Activated naive CD8-positive, alpha-beta T cell treated with anti-CD3 and anti-CD28 coated beads, Interleukin-2, amount 10 ng/mL, durations not matched to agents 7 days and 5 days (primary cell): ENCODE results near the gene CWC27. TPM values are rescaled to one million over a fixed set of nuclear protein-coding genes. Genes with fewer than 3 reads are reported as not detected.
"Not testable (repeated sequence)": the region's sequence is repeated elsewhere in the genome, so short reads cannot be mapped to it uniquely, and the experiment has no call there.

Experiments used
- ATAC-seq: fragments of 150-1000 bp; cut with Tn5 transposase; one replicate; pipeline ENCODE4 v1.10.0; 2021; ENCODE audit warnings: low read depth, moderate library complexity
- POLR2A ChIA-PET: fragments of 350-600 bp; sonication (Branson Sonifier 250); formaldehyde crosslinking; loops from one replicate; lab custom pipeline; 2021; ENCODE audit warnings: antibody characterized with exemption; lab: Charles Lee
- DNase-seq: peaks from one replicate; pipeline ENCODE4 v3.0.0; 2021
- H3K27ac Mint-ChIP-seq: one replicate; pipeline ENCODE4 v1.8.0; 2022; ENCODE audit warnings: mild to moderate bottlenecking, mixed read lengths
- H3K27me3 Mint-ChIP-seq: one replicate; pipeline ENCODE4 v1.8.0; 2022; ENCODE audit warnings: mild to moderate bottlenecking, moderate library complexity, mixed read lengths
- H3K36me3 Mint-ChIP-seq: one replicate; pipeline ENCODE4 v1.8.0; 2021; ENCODE audit warnings: mild to moderate bottlenecking, mixed read lengths
- H3K4me1 Mint-ChIP-seq: one replicate; pipeline ENCODE4 v1.8.0; 2021; ENCODE audit warnings: mixed read lengths
- H3K4me3 Mint-ChIP-seq: one replicate; pipeline ENCODE4 v1.8.0; 2022; ENCODE audit warnings: mild to moderate bottlenecking, moderate library complexity, mixed read lengths
- H3K9me3 Mint-ChIP-seq: one replicate; pipeline ENCODE4 v1.8.0; 2021; ENCODE audit warnings: mixed read lengths
- total RNA-seq, 2 experiments: library from RNA; stranded (reverse); gene quantifications; one replicate each; pipeline ENCODE4 v1.2.3, GENCODE V29; 2021

The CWC27 gene
- total RNA-seq, 2 experiments from 2014 or later = 20.3 to 23.0 TPM

DNA sequence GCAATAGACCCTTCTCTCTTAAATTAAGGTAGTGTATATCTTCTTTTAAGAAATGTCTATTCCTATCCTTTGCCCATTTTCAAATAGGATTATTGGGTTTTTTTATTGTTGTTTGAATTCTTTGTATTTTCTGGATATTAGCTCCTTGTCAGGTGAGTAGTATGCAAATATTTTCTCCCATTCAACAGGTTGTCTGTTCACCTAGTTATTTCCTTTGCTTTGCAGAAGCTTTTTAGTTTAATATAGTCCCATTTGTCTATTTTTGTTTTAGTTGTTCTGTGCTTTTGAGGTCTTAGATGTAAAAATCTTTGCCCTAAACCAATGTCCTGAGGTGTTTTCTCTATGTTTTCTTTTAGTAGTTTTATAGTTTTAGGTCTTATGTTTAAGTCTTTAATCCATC is 104.7 kb downstream of the CWC27 start:
- Mint-ChIP-seq H3K27me3 (no peaks in the 10 kb centered on the region), H3K27ac (no peak overlapping the region), H3K4me1 (no peaks in the 10 kb centered on the region), H3K36me3 (peaks cover 7% of the 10 kb centered on the region), H3K9me3 (peaks cover 2% of the 10 kb centered on the region), H3K4me3 (no peak overlapping the region)
- ATAC-seq = no peak
- no peak for DNase-seq
- POLR2A ChIA-PET = no interaction called here

DNA sequence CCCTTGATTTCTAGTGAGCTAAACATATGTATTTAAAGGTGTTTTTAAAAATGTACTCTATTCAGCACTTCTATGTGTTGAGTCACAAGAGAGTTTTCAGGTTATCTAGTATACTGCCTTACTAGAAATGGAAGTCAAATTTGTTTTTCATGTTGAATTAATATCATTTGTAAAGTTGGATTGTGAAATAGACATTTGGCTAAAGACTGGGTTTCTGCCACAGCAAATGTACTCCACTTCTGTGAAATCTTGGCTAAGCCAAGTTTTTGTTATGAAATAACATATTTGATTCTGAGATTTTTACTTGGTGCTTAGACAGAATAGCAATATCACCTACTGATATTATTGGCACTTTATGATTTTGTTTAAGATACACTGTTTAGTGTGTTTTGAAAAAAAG is 106.0 kb downstream of the CWC27 start:
- H3K27ac Mint-ChIP-seq = no peak overlapping the region
- no peak for ATAC-seq
- H3K4me3 Mint-ChIP-seq = no peak overlapping the region
- peaks cover 2% of the 10 kb centered on the region for H3K9me3 Mint-ChIP-seq
- peaks cover 7% of the 10 kb centered on the region for H3K36me3 Mint-ChIP-seq
- POLR2A ChIA-PET = no interaction called here
- no peaks in the 10 kb centered on the region for H3K4me1 Mint-ChIP-seq
- DNase-seq = no peak
- no peaks in the 10 kb centered on the region for H3K27me3 Mint-ChIP-seq

DNA sequence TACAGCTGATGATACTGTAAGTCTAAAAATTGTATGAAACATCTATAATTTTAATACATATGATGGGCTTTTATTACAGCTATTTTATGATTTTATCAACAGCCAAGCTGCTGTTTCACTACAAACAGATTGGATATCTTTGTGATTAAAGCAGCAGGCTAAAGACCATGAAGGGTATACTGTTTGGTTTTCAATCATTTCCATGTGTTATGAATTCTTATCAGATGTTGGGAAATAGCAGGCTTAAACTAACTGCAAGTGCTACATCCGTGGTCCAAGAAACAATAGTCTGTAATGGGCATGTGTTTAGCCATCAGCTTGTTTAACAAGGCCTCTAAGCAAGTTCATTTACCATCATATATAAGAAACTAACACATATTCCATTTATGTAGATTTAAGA is 107.5 kb downstream of the CWC27 start:
- no peak overlapping the region for H3K27ac Mint-ChIP-seq
- peaks cover 7% of the 10 kb centered on the region for H3K36me3 Mint-ChIP-seq
- DNase-seq (no peak), ATAC-seq (no peak)
- POLR2A ChIA-PET = no interaction called here
- no peak overlapping the region for H3K4me3 Mint-ChIP-seq
- peaks cover 2% of the 10 kb centered on the region for H3K9me3 Mint-ChIP-seq
- H3K27me3 Mint-ChIP-seq = no peaks in the 10 kb centered on the region
- H3K4me1 Mint-ChIP-seq = no peaks in the 10 kb centered on the region

DNA sequence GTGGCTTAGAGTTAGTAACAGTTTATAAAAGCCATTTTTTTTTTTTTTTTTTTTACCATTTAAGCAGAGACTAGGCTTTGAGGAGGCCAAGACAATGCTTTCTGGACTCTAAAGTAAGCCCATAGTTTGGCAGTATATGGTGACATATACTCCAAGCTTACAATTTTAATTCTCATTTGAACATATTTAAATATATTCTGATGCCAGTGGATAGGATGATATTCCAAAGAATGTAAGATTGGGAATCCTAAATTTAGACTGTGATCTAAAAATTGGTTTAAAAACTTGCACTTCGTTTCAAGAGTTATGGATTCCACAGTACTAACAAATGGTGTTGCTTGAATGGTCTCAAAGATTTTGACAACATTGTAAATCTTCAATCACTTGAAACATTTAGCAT is 112.1 kb downstream of the CWC27 start:
- Mint-ChIP-seq H3K36me3 (peaks cover 7% of the 10 kb centered on the region), H3K9me3 (peaks cover 2% of the 10 kb centered on the region), H3K27me3 (no peaks in the 10 kb centered on the region), H3K4me1 (no peaks in the 10 kb centered on the region), H3K4me3 (no peak overlapping the region), H3K27ac (no peak overlapping the region)
- ATAC-seq = no peak
- no peak for DNase-seq
- POLR2A ChIA-PET = no interaction called here

DNA sequence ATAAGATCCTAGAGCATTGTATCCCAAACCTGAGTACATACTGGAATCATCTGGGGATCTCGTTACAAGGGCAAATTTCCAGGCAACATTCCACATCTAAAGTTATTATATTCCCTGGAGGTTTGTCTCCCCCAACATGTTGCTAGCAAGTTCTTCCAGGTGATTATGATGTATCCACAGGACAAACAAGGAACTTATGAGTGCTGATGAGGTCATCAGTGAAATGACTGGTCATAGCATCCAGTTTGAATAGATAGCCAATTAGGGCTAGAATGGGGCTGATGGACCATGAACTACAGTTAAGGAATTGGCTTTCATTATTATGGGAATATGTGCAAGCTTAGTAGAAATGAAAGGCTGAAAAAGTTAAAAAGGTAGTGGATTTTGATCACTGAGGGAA is 115.2 kb downstream of the CWC27 start:
- H3K4me3 Mint-ChIP-seq = no peak overlapping the region
- POLR2A ChIA-PET = no interaction called here
- no peaks in the 10 kb centered on the region for H3K27me3 Mint-ChIP-seq
- H3K27ac Mint-ChIP-seq = no peak overlapping the region
- peaks cover 4% of the 10 kb centered on the region for H3K36me3 Mint-ChIP-seq
- ATAC-seq = no peak
- DNase-seq = no peak
- no peaks in the 10 kb centered on the region for H3K4me1 Mint-ChIP-seq
- H3K9me3 Mint-ChIP-seq = no peaks in the 10 kb centered on the region

DNA sequence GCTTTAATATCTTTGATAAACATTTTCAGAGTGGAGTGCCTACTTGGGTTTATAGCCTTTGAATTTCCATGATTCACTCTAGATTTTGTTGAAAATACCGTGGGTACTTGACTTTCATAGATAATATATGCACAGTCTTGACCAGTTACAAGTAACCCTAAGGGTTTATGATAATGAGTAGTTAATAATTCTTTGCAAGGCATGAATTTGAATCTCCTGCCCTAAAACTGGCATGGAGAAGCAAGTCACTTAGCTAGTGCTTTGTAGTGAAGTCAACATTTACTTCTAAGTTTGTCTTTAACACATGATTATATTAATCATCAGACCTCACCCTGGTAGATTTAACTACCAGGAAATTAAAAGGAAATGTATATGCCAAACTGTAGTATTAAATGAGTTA is 115.8 kb downstream of the CWC27 start:
- Mint-ChIP-seq H3K4me1 (no peaks in the 10 kb centered on the region), H3K9me3 (no peaks in the 10 kb centered on the region), H3K27me3 (no peaks in the 10 kb centered on the region), H3K36me3 (peaks cover 4% of the 10 kb centered on the region), H3K4me3 (no peak overlapping the region), H3K27ac (no peak overlapping the region)
- DNase-seq = no peak
- POLR2A ChIA-PET = no interaction called here
- no peak for ATAC-seq

DNA sequence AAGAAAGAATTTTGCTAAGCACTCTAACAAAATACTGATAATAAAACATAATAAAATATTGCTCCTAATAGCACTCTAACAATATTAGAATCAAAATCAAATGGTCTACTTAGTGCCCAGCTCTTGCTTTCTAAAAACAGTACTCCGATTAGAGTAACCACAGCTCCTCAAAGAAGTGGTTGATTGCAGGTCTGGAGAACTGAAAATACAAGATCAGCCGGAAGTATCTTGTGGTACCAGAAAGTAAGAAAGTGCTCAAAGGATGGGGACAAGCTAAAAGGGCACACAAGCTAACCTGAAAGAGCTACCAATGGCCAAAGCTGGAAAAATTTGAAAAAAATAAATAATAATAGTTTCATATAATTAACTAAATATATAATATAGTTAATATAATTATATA is 119.2 kb downstream of the CWC27 start:
- POLR2A ChIA-PET = no interaction called here
- Mint-ChIP-seq H3K4me1 (no peaks in the 10 kb centered on the region), H3K9me3 (no peaks in the 10 kb centered on the region), H3K27me3 (no peaks in the 10 kb centered on the region), H3K27ac (no peak overlapping the region), H3K4me3 (no peak overlapping the region), H3K36me3 (peaks cover 3% of the 10 kb centered on the region)
- no peak for ATAC-seq
- no peak for DNase-seq

DNA sequence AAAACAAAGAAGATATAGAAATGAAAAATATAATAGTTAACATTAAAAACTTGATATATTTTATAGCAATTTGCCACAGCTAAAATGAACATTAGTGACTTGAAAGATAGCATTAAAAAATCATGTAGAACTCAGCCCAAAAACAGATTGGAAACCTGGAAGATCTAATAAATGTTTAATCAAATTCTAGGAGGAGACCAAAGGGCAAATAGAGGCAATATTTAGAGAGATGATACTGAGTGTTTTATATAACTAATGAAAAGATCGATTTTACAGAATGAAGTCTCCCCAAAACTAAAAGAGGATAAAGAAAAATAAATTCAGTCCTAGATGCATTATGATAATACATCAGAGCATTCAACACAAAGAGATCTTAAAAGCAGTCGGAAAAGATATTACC is 127.0 kb downstream of the CWC27 start:
- no peaks in the 10 kb centered on the region for H3K27me3 Mint-ChIP-seq
- H3K4me1 Mint-ChIP-seq = no peaks in the 10 kb centered on the region
- no peak overlapping the region for H3K27ac Mint-ChIP-seq
- no peaks in the 10 kb centered on the region for H3K9me3 Mint-ChIP-seq
- H3K36me3 Mint-ChIP-seq = peaks cover 2% of the 10 kb centered on the region
- POLR2A ChIA-PET = no interaction called here
- no peak overlapping the region for H3K4me3 Mint-ChIP-seq
- no peak for DNase-seq
- ATAC-seq = no peak

DNA sequence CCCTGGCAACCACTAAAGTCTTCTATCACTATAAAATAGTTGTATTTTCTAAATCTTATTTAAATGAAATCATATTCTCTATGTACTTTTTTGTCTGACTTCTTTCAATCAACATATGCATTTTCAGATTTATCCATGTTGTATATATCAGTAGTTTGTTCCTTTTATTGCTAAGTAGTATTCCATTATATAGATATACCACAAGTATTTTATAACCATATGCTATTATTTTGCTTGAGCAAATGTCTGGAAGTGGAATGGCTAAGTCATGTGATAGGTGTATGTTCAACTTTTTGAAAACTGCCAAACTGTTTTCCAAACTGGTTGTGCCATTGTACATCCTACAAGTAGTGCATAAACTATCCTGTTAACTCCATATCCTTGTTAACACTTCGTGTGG is 131.1 kb downstream of the CWC27 start:
- peaks cover 12% of the 10 kb centered on the region for H3K36me3 Mint-ChIP-seq
- no peaks in the 10 kb centered on the region for H3K4me1 Mint-ChIP-seq
- H3K9me3 Mint-ChIP-seq = peaks cover 6% of the 10 kb centered on the region
- H3K4me3 Mint-ChIP-seq = no peak overlapping the region
- DNase-seq = no peak
- POLR2A ChIA-PET = no interaction called here
- no peak overlapping the region for H3K27ac Mint-ChIP-seq
- ATAC-seq = no peak
- H3K27me3 Mint-ChIP-seq = no peaks in the 10 kb centered on the region

DNA sequence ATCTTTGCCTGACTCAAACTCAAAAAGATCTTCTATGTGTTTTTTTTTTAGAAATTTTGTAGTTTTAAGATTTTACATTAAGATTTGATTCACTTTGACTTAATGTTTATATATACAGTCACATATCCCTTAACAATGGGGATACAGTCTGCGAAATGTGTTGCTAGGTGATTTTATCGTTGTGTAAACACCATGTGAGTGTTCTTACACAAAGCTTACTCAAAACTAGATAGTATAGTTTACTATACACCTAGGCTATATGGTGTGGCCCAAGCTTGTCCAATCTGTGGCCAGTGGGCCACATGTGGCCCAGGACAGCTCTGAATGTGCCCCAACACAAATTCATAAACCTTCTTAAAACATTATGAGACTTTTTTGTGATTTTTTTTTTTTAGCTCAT is 131.9 kb downstream of the CWC27 start:
- no peak overlapping the region for H3K4me3 Mint-ChIP-seq
- POLR2A ChIA-PET = no interaction called here
- H3K27me3 Mint-ChIP-seq = no peaks in the 10 kb centered on the region
- no peaks in the 10 kb centered on the region for H3K4me1 Mint-ChIP-seq
- H3K27ac Mint-ChIP-seq = no peak overlapping the region
- peaks cover 9% of the 10 kb centered on the region for H3K36me3 Mint-ChIP-seq
- DNase-seq (no peak), ATAC-seq (no peak)
- H3K9me3 Mint-ChIP-seq = peaks cover 8% of the 10 kb centered on the region

DNA sequence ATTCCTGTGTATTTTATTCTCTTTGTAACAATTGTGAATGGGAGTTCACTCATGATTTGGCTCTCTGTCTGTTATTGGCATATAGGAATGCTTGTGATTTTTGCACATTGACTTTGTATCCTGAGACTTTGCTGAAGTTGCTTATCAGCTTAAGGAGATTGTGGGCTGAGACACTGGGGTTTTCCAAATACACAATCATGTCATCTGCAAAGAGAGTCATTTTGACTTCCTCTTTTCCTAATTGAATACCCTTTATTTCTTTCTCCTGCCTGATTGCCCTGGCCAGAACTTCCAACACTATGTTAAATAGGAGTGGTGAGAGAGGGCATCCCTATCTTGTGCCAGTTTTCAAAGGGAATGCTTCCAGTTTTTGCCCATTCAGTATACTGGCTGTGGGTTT is 138.7 kb downstream of the CWC27 start:
- H3K4me1 Mint-ChIP-seq, ATAC-seq, H3K27ac Mint-ChIP-seq, DNase-seq, H3K27me3 Mint-ChIP-seq, H3K4me3 Mint-ChIP-seq, POLR2A ChIA-PET: not testable (repeated sequence)
- Mint-ChIP-seq H3K36me3 (peaks cover 18% of the 10 kb centered on the region), H3K9me3 (peaks cover 15% of the 10 kb centered on the region)

DNA sequence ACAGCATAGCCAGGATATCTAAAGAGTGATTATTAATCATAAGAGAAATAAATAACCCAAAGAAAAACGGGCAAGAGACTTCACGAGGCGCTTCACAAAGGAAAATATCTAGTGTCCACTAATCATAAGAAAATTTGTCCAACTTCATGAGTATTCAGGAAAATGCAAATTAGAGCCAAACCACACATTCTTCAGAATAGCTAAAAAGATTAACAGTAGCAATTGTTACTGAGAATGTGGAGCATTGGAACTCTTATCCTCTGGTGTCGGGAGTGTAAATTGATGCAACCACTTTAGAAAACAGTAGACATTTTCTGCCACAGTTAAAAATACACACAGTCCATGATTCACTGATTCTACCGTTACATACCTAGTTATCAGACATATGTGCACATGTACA is 145.7 kb downstream of the CWC27 start:
- Mint-ChIP-seq H3K36me3 (peaks cover 11% of the 10 kb centered on the region), H3K27me3 (no peaks in the 10 kb centered on the region), H3K9me3 (peaks cover 2% of the 10 kb centered on the region), H3K4me3 (no peak overlapping the region), H3K4me1 (peaks cover 4% of the 10 kb centered on the region), H3K27ac (no peak overlapping the region)
- ATAC-seq (no peak), DNase-seq (no peak)
- POLR2A ChIA-PET = no interaction called here

DNA sequence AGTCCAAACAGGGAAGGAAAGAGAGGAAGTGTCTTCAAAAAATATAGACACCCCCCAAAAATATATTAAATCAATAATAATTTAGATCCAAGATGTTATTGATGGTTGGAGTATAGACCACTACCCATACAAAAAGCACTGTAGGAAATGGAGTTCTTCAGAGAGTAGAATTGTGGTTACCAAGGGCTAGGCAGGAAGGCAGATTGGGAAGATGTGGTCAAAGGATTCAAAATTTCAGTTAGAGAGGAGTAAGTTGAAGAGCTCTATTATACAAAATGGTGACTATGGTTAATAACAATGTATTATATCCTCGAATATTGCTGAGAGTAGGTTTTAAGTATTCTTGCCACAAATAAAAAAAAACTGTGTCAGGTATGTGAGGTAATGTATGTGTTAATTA is 149.4 kb downstream of the CWC27 start:
- ATAC-seq = no peak
- Mint-ChIP-seq H3K4me3 (no peak overlapping the region), H3K4me1 (peaks cover 4% of the 10 kb centered on the region), H3K27me3 (no peaks in the 10 kb centered on the region), H3K36me3 (peaks cover 30% of the 10 kb centered on the region), H3K27ac (no peak overlapping the region), H3K9me3 (peaks cover 23% of the 10 kb centered on the region)
- POLR2A ChIA-PET = no interaction called here
- DNase-seq = no peak

DNA sequence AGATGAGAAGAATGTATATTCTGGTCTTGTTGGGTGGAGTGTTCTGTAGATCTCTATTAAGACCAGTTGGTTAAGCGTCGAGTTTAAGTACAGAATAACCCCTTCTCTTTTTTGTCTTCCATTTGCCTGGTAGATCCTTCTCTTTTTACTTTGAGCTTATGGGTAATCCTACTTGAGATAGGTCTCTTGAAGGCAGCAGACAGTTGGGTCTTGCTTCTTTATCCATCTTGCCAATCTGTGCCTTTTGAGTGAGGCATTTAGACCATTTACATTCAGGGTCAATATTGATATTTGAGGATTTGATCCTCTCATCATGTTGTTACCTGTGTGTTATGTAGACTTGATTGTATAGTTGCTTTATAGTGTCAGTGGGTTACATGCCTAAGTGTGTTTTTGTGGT is 152.7 kb downstream of the CWC27 start:
- no peaks in the 10 kb centered on the region for H3K27me3 Mint-ChIP-seq

DNA sequence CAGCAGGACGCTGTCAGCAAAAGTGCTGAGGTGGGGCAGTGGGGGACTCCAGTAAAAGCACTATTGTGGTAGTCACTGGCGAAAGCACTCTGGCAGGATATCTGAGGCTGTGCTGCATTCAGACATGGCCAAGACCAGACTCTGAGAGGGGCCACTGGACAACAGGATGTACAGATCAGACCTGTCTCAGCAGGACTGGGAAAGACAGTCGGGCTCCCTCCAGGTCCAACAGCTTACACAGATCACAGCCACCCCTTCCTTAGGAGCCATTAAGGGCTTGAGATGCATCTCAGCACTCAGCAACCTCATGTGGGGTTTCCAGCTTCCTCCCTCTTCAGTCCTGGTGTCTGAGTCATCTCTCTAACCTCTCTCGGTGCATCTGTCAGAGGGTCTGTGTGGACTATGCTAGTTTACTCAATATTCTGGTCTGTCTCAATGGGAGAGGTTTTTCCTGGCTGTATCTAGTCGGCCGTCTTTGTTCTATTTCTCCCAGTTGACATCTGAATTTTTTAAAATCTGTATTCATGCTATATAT is 154.5 kb downstream of the CWC27 start:
- H3K27ac Mint-ChIP-seq = no peak overlapping the region
- peaks cover 2% of the 10 kb centered on the region for H3K4me1 Mint-ChIP-seq
- no peak for DNase-seq
- POLR2A ChIA-PET = no interaction called here
- H3K9me3 Mint-ChIP-seq = peaks cover 23% of the 10 kb centered on the region
- H3K4me3 Mint-ChIP-seq = no peak overlapping the region
- no peak for ATAC-seq
- peaks cover 28% of the 10 kb centered on the region for H3K36me3 Mint-ChIP-seq
- no peaks in the 10 kb centered on the region for H3K27me3 Mint-ChIP-seq

More for the DNA sequence above, 152.7 kb downstream of the CWC27 start:
- DNase-seq (no peak), ATAC-seq (no peak)
- POLR2A ChIA-PET = no interaction called here
- Mint-ChIP-seq H3K9me3 (peaks cover 23% of the 10 kb centered on the region), H3K27ac (no peak overlapping the region), H3K4me3 (no peak overlapping the region), H3K4me1 (peaks cover 4% of the 10 kb centered on the region), H3K36me3 (peaks cover 33% of the 10 kb centered on the region)
